ENCODE measurements around the gene ADGRL3.

The ADGRL3 gene

DNA sequence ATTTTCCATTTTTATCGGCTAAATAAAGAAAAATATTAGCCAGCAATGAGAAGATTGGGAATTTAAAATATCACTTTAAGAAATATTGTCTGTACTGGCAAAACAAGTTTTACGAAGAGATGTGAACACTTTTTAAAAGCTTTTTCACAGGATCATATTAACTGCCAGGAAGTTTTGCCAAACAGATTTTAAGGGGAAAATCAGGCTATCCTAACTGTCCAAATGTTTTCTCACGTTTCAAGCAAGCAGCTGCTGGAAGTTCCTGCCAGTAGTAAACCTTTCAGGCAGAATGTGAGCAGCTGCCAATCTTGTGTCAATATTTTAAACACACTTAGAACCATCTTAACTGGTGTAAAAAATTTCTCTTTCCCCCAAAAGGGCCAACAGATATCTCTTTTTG, 101.1 kb downstream of the ADGRL3 start:
- H3K4me1 ChIP-seq (ENCODE audit: control insufficient read depth, insufficient read depth, low read length, poor library complexity, severe bottlenecking) = no peaks in the 10 kb centered on the region
- no peak overlapping the region for H3K27ac ChIP-seq (ENCODE audit: low read depth, low read length, severe bottlenecking)
- H3K4me3 ChIP-seq (ENCODE audit: extremely low read depth, insufficient read depth, low read length, poor library complexity, severe bottlenecking) = no peak overlapping the region
- no peaks in the 10 kb centered on the region for H3K9me3 ChIP-seq (ENCODE audit: control insufficient read depth, low read length)
- H3K36me3 ChIP-seq (ENCODE audit: control insufficient read depth, insufficient read depth, low read length) = no peaks in the 10 kb centered on the region
- 78 to 80% methylated on average over 1 to 2 of the region's 3 CpGs for WGBS, 2 experiments (ENCODE audit: insufficient coverage in 2 of 2)

DNA sequence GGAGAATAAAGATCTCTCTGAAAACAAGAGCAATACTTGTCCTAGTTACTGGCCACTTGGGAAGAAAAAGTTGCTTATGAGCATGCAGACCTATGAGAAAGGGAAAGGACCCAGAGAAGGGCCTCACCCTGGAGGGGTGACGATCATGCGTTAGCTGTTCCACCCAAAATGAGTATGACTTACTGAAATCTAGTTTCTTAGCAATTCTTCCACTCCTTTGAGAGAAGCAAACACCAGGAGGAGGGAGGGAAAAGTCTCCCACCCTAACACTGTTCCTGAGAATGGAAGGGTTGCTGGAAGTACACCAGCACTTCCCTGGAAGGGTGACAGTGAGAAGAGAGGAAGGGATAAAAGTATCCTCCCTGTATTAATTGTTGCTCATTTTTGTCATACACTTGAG, 107.9 kb downstream of the ADGRL3 start:
- Histone ChIP-seq H3K36me3 (ENCODE audit: control insufficient read depth, insufficient read depth, low read length) (no peaks in the 10 kb centered on the region), H3K4me1 (ENCODE audit: control insufficient read depth, insufficient read depth, low read length, poor library complexity, severe bottlenecking) (no peaks in the 10 kb centered on the region), H3K9me3 (ENCODE audit: control insufficient read depth, low read length) (no peaks in the 10 kb centered on the region), H3K27ac (ENCODE audit: low read depth, low read length, severe bottlenecking) (no peak overlapping the region), H3K4me3 (ENCODE audit: extremely low read depth, insufficient read depth, low read length, poor library complexity, severe bottlenecking) (no peak overlapping the region)
- WGBS, 2 experiments (ENCODE audit: insufficient coverage in 2 of 2) = no CpG with 5 or more reads among the region's 2 CpGs

DNA sequence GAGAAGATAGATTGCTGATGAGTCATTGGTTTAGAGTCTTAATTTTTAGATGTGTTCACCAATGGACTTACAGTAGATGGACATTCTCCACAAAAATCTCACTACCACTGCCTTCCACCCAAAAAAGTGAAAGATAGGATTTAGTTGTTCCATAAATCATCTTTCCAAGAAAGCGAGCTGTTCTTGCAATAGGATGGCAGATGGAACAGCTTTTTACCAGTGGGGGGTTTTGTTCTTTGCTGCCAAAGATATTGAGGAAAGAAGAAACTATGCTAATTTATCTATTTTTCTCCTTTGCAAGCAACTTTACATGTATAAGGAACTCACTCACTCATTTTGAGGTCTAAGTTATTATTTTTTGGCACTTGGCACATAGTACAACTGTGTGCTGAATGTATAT, 109.5 kb downstream of the ADGRL3 start:
- Histone ChIP-seq H3K27ac (ENCODE audit: low read depth, low read length, severe bottlenecking) (no peak overlapping the region), H3K9me3 (ENCODE audit: control insufficient read depth, low read length) (no peaks in the 10 kb centered on the region), H3K4me1 (ENCODE audit: control insufficient read depth, insufficient read depth, low read length, poor library complexity, severe bottlenecking) (no peaks in the 10 kb centered on the region), H3K36me3 (ENCODE audit: control insufficient read depth, insufficient read depth, low read length) (no peaks in the 10 kb centered on the region), H3K4me3 (ENCODE audit: extremely low read depth, insufficient read depth, low read length, poor library complexity, severe bottlenecking) (no peak overlapping the region)
- no CpG with 5 or more reads among the region's 1 CpG for WGBS, 2 experiments (ENCODE audit: insufficient coverage in 2 of 2)

DNA sequence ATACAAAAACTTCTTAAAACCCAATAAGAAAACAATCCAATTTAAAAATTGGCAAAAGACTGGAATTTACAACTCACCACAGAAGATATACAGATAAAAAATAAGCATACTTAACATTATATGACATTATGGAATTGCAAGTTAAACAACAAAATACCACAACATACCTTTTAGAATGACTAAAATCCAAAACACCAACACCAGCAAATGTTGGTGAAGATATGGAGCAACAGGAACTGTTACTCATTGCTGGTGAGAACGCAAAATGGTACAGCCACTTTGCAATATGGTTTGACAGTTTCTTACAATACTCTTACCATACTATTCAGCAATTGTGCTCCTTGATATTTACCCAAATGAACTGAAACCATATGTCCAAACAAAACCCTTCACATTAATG, 112.4 kb downstream of the ADGRL3 start:
- Histone ChIP-seq H3K4me1 (ENCODE audit: control insufficient read depth, insufficient read depth, low read length, poor library complexity, severe bottlenecking) (no peaks in the 10 kb centered on the region), H3K27ac (ENCODE audit: low read depth, low read length, severe bottlenecking) (no peak overlapping the region), H3K4me3 (ENCODE audit: extremely low read depth, insufficient read depth, low read length, poor library complexity, severe bottlenecking) (no peak overlapping the region), H3K9me3 (ENCODE audit: control insufficient read depth, low read length) (no peaks in the 10 kb centered on the region), H3K36me3 (ENCODE audit: control insufficient read depth, insufficient read depth, low read length) (no peaks in the 10 kb centered on the region)
- WGBS, 2 experiments (ENCODE audit: insufficient coverage in 2 of 2) = no CpG with 5 or more reads among the region's 1 CpG

DNA sequence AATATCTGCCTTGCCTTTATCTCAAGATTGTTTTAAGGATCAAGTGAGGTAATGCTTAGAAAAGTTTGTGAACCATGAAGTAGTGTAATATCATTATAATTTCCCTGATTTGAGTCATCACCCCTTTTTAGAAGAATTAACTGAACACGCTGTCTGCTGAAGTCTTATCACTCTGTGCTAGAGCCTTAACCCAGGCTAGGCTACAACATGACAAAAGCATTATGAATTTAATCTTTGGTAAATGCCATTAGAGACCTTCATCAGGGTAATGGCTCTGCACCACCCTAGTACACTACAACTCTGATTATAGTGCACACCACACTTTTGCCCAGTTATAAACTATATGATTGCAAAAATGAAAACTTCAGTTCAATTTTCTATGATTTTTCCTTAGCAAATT, 118.3 kb downstream of the ADGRL3 start:
- no peaks in the 10 kb centered on the region for H3K4me1 ChIP-seq (ENCODE audit: control insufficient read depth, insufficient read depth, low read length, poor library complexity, severe bottlenecking)
- WGBS, 2 experiments (ENCODE audit: insufficient coverage in 2 of 2) = 100% methylated on average over 1 of the region's 1 CpG; no CpG with 5 or more reads in 1 of the 2 experiments
- H3K27ac ChIP-seq (ENCODE audit: low read depth, low read length, severe bottlenecking) = no peak overlapping the region
- H3K4me3 ChIP-seq (ENCODE audit: extremely low read depth, insufficient read depth, low read length, poor library complexity, severe bottlenecking) = no peak overlapping the region
- no peaks in the 10 kb centered on the region for H3K36me3 ChIP-seq (ENCODE audit: control insufficient read depth, insufficient read depth, low read length)
- H3K9me3 ChIP-seq (ENCODE audit: control insufficient read depth, low read length) = no peaks in the 10 kb centered on the region

DNA sequence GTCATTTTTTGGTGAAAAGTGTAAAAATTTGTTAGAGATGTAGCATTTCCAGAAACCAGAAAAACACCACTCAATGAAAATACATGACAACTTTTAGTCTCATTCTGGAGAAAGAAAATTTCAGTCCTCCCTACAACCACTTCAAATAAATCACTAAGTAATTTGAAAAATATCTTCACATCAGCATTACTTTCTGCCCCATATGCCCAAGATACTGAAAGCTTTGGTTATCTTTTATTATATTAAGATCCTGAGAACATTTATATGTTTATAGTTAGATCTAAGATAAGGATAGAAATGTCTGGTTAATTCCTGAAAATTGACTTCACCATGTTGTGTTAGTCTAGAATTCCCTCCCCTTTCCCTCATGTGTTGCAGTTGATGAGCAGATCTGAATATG, 119.0 kb downstream of the ADGRL3 start:
- H3K4me3 ChIP-seq (ENCODE audit: extremely low read depth, insufficient read depth, low read length, poor library complexity, severe bottlenecking) = no peak overlapping the region
- no peaks in the 10 kb centered on the region for H3K9me3 ChIP-seq (ENCODE audit: control insufficient read depth, low read length)
- no peaks in the 10 kb centered on the region for H3K36me3 ChIP-seq (ENCODE audit: control insufficient read depth, insufficient read depth, low read length)
- H3K27ac ChIP-seq (ENCODE audit: low read depth, low read length, severe bottlenecking) = no peak overlapping the region
- no peaks in the 10 kb centered on the region for H3K4me1 ChIP-seq (ENCODE audit: control insufficient read depth, insufficient read depth, low read length, poor library complexity, severe bottlenecking)

DNA sequence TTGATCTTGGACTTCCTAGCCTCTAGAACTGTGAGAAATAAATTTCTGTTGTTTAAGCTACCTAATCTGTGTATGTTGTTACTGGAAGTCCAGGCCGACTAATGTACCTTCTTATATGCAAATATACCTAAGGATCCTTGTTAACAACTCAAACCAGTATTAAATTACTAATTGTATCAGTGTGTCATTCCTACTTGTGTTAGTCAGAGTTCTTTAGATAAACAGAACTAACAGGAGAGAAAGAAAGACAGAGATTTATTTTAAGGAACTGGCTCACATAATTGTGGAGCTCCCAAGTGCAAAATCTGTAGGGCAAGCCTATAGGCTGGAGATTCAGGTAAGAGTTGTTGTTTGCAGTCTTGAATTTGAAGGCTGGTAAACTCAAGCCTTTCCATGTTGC, 120.0 kb downstream of the ADGRL3 start:
- Histone ChIP-seq H3K36me3 (ENCODE audit: control insufficient read depth, insufficient read depth, low read length) (no peaks in the 10 kb centered on the region), H3K27ac (ENCODE audit: low read depth, low read length, severe bottlenecking) (no peak overlapping the region), H3K4me3 (ENCODE audit: extremely low read depth, insufficient read depth, low read length, poor library complexity, severe bottlenecking) (no peak overlapping the region), H3K4me1 (ENCODE audit: control insufficient read depth, insufficient read depth, low read length, poor library complexity, severe bottlenecking) (no peaks in the 10 kb centered on the region), H3K9me3 (ENCODE audit: control insufficient read depth, low read length) (no peaks in the 10 kb centered on the region)
- WGBS, 2 experiments (ENCODE audit: insufficient coverage in 2 of 2) = no CpG with 5 or more reads among the region's 1 CpG

DNA sequence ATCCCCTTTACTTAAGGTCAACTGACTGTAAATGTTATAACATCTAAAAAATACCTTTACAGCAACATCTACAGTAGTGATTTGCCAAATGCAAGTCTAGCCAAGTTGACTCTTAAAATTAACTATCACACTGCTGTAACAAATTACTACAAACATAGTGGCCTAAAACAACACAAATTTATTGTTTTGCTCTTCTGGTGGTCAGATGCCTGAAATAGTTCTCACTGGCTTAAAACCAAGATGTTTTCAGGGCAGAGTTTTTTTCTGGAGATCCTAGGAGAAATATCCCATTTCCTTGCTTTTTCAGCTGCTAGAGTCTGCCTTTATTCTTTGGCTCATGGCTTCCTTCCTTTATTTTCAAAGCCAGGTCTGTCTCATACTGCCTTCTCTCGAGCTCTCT, 120.5 kb downstream of the ADGRL3 start:
- Histone ChIP-seq H3K27ac (ENCODE audit: low read depth, low read length, severe bottlenecking) (no peak overlapping the region), H3K4me3 (ENCODE audit: extremely low read depth, insufficient read depth, low read length, poor library complexity, severe bottlenecking) (no peak overlapping the region), H3K36me3 (ENCODE audit: control insufficient read depth, insufficient read depth, low read length) (no peaks in the 10 kb centered on the region), H3K4me1 (ENCODE audit: control insufficient read depth, insufficient read depth, low read length, poor library complexity, severe bottlenecking) (no peaks in the 10 kb centered on the region), H3K9me3 (ENCODE audit: control insufficient read depth, low read length) (no peaks in the 10 kb centered on the region)
- WGBS, 2 experiments (ENCODE audit: insufficient coverage in 2 of 2) = 80% methylated on average over 1 of the region's 1 CpG; no CpG with 5 or more reads in 1 of the 2 experiments

DNA sequence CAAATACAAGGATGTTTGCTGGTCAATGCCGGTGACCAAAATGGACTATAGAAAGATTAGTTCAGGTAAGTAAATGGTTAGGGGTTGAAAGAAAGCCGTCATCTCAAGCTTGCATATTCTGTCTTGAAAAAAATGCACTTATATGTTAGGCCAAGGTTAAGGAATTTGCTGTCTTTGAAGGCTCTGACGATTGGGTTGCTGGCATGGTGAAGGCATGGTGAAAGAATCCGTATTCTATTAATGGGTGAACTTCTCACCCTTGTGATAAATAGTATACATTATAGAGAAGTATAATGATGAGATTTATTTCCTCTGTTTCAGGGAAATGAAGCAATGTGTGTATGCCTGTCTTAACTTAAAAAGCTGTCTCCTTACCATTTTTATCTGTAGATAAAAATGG, 132.6 kb downstream of the ADGRL3 start:
- Histone ChIP-seq H3K36me3 (ENCODE audit: control insufficient read depth, insufficient read depth, low read length) (no peaks in the 10 kb centered on the region), H3K4me3 (ENCODE audit: extremely low read depth, insufficient read depth, low read length, poor library complexity, severe bottlenecking) (no peak overlapping the region), H3K9me3 (ENCODE audit: control insufficient read depth, low read length) (peaks cover 5% of the 10 kb centered on the region), H3K4me1 (ENCODE audit: control insufficient read depth, insufficient read depth, low read length, poor library complexity, severe bottlenecking) (peaks cover 6% of the 10 kb centered on the region), H3K27ac (ENCODE audit: low read depth, low read length, severe bottlenecking) (no peak overlapping the region)
- 77 to 82% methylated on average over 2 to 3 of the region's 4 CpGs for WGBS, 2 experiments (ENCODE audit: insufficient coverage in 2 of 2)

DNA sequence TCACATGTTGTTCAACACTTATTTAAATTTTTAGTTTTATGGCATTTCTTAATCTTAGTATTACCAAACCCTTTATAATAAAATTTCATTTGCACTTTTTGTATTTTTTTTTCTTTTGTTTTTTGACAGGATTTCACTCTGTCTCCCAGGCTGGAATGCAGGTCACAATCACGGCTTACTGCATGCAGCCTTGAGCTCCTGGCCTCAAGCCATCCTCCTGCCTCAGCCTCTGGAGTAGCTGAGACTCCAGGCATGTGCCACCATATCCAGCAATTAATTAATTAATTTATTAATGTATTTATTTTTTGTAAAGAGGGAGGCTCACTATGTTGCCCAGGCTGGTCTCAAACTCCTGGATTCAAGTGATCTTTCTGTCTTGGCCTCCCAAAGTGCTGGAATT, 133.4 kb downstream of the ADGRL3 start:
- Histone ChIP-seq H3K27ac (ENCODE audit: low read depth, low read length, severe bottlenecking) (no peak overlapping the region), H3K36me3 (ENCODE audit: control insufficient read depth, insufficient read depth, low read length) (no peaks in the 10 kb centered on the region), H3K9me3 (ENCODE audit: control insufficient read depth, low read length) (peaks cover 5% of the 10 kb centered on the region), H3K4me1 (ENCODE audit: control insufficient read depth, insufficient read depth, low read length, poor library complexity, severe bottlenecking) (peaks cover 6% of the 10 kb centered on the region), H3K4me3 (ENCODE audit: extremely low read depth, insufficient read depth, low read length, poor library complexity, severe bottlenecking) (no peak overlapping the region)
- no CpG with 5 or more reads among the region's 1 CpG for WGBS, 2 experiments (ENCODE audit: insufficient coverage in 2 of 2)

DNA sequence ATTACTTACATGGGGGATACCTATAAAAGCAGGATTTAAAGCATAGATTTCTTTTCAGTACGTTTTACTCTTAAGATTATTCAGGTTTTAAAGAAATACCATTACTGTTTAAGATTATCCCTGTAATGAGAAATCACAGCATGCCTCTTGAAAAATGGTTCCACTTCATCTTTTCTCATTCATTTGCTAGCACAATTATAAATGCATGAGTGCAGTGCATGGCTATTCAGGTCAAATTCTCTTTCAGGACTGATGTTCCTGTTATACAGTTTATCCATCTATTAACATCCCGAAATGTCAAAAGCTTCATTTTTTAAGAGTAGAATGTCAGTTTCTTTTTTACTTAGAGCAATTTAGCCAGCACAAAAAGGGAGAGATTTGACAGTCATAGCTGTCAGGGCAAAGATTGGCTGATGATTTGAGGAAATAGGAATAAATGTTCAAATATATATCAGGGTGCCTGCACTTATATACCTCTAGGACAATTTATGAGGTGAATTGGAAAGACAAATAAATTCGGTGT, 135.2 kb downstream of the ADGRL3 start:
- WGBS, 2 experiments (ENCODE audit: insufficient coverage in 2 of 2) = no CpG with 5 or more reads among the region's 3 CpGs
- no peak overlapping the region for H3K4me3 ChIP-seq (ENCODE audit: extremely low read depth, insufficient read depth, low read length, poor library complexity, severe bottlenecking)
- H3K27ac ChIP-seq (ENCODE audit: low read depth, low read length, severe bottlenecking) = no peak overlapping the region
- peaks cover 6% of the 10 kb centered on the region for H3K4me1 ChIP-seq (ENCODE audit: control insufficient read depth, insufficient read depth, low read length, poor library complexity, severe bottlenecking)
- no peaks in the 10 kb centered on the region for H3K36me3 ChIP-seq (ENCODE audit: control insufficient read depth, insufficient read depth, low read length)
- peaks cover 2% of the 10 kb centered on the region for H3K9me3 ChIP-seq (ENCODE audit: control insufficient read depth, low read length)
